Loucy (cell line): ENCODE results near the gene MEGF9.

ENCODE experiments used
- EZH2phosphoT487 ChIP-seq: fragments of 200-600 bp; IDR thresholded peaks from 2 replicates; pipeline ENCODE4 v1.6.1; 2018; ENCODE audit warnings: antibody characterized with exemption, mild to moderate bottlenecking, moderate library complexity, borderline replicate concordance
- TF ChIP-seq, protein P1 (sequence below): fragments of 200-600 bp; sonication (generic); conservative IDR thresholded peaks from 2 replicates; pipeline ENCODE4 v1.5.1; 2014; ENCODE audit warnings: mild to moderate bottlenecking, antibody characterized with exemption, low read length

DNA sequence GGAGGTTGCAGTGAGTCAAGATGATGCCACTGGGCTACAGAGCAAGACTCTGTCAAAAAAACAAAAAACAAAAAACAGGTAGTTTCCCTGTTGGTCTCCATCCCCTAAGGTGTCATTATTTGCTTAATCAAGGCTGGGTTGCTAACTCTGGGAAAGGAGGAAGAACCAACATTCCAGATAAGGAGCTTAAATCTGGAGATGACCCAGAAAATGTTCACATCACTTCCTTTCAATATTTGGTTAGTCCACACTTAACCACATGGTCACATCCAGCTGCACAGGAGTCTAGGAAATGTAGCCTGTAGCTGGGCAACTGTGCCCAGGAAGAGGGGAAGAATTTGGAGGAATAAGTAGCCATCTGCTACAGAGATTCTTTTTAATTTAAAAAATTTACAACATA is 25.9 kb upstream of the MEGF9 start:
- TF ChIP-seq, protein P1, sequence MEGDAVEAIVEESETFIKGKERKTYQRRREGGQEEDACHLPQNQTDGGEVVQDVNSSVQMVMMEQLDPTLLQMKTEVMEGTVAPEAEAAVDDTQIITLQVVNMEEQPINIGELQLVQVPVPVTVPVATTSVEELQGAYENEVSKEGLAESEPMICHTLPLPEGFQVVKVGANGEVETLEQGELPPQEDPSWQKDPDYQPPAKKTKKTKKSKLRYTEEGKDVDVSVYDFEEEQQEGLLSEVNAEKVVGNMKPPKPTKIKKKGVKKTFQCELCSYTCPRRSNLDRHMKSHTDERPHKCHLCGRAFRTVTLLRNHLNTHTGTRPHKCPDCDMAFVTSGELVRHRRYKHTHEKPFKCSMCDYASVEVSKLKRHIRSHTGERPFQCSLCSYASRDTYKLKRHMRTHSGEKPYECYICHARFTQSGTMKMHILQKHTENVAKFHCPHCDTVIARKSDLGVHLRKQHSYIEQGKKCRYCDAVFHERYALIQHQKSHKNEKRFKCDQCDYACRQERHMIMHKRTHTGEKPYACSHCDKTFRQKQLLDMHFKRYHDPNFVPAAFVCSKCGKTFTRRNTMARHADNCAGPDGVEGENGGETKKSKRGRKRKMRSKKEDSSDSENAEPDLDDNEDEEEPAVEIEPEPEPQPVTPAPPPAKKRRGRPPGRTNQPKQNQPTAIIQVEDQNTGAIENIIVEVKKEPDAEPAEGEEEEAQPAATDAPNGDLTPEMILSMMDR, result no peak
- TF ChIP-seq EZH2phosphoT487, result no peak
